Measurements from ENCODE around the gene CSNK2B.

- TF ChIP-seq, protein P1, sequence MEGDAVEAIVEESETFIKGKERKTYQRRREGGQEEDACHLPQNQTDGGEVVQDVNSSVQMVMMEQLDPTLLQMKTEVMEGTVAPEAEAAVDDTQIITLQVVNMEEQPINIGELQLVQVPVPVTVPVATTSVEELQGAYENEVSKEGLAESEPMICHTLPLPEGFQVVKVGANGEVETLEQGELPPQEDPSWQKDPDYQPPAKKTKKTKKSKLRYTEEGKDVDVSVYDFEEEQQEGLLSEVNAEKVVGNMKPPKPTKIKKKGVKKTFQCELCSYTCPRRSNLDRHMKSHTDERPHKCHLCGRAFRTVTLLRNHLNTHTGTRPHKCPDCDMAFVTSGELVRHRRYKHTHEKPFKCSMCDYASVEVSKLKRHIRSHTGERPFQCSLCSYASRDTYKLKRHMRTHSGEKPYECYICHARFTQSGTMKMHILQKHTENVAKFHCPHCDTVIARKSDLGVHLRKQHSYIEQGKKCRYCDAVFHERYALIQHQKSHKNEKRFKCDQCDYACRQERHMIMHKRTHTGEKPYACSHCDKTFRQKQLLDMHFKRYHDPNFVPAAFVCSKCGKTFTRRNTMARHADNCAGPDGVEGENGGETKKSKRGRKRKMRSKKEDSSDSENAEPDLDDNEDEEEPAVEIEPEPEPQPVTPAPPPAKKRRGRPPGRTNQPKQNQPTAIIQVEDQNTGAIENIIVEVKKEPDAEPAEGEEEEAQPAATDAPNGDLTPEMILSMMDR (IDR thresholded peaks at IDR 0.05 in 2 of 3, conservative IDR thresholded peaks at IDR 0.05 in 1 of 3; ENCODE audit: insufficient read depth in 2 of 3, low read depth in 1 of 3, low read length in 3 of 3), result no peak
- TF ChIP-seq ZNF707 (CRISPR knock-in tag; conservative IDR thresholded peaks at IDR 0.05), result no peak
- no peak for TF ChIP-seq FOXJ3 (CRISPR knock-in tag; IDR thresholded peaks at IDR 0.05)
- no peak for TF ChIP-seq PCBP2 (IDR thresholded peaks at IDR 0.05; ENCODE audit: low read depth, low read length, poor library complexity, severe bottlenecking)
These were observed 6.8 kb upstream of the CSNK2B start for GRCh38 chr6:31658983-31659648.
